MM.1S (cell line): ENCODE measurements around the gene CDC42EP5.

Experiments used
- DNase-seq: peaks from one replicate; pipeline ENCODE4 v3.0.0-alpha.2; 2015
- H2AFZ ChIP-seq: fragments of 300-600 bp; sonication (generic); 2 replicates; pipeline ENCODE4 v1.6.0; 2016; ENCODE audit warnings: antibody characterized with exemption, low read length
- H3F3A ChIP-seq: fragments of 300-600 bp; sonication (generic); 2 replicates; pipeline ENCODE4 v1.6.1; 2016; ENCODE audit warnings: mild to moderate bottlenecking, antibody characterized with exemption, low read length, moderate library complexity, mixed read lengths; ENCODE audit not compliant: insufficient read depth
- H3K27ac ChIP-seq: fragments of 300-600 bp; sonication (generic); 2 replicates; pipeline ENCODE4 v1.5.1; 2016; ENCODE audit warnings: mild to moderate bottlenecking, low read length
- H3K27me3 ChIP-seq: fragments of 300-600 bp; sonication (generic); replicated peaks from 2 replicates; pipeline ENCODE4 v1.6.0; 2016; ENCODE audit warnings: low read length; ENCODE audit not compliant: insufficient read depth
- H3K36me3 ChIP-seq: fragments of 300-600 bp; sonication (generic); replicated peaks from 2 replicates; pipeline ENCODE4 v1.6.1; 2016; ENCODE audit warnings: mild to moderate bottlenecking, low read length, mixed read lengths; ENCODE audit not compliant: insufficient read depth
- H3K4me1 ChIP-seq: fragments of 300-600 bp; sonication (generic); 2 replicates; pipeline ENCODE4 v1.6.1; 2016; ENCODE audit warnings: low read length, mixed read lengths
- H3K4me2 ChIP-seq: fragments of 300-600 bp; sonication (generic); 2 replicates; pipeline ENCODE4 v1.6.0; 2016; ENCODE audit warnings: low read depth, low read length
- H3K4me3 ChIP-seq: fragments of 300-600 bp; sonication (generic); 2 replicates; pipeline ENCODE4 v1.5.1; 2016; ENCODE audit warnings: low read length, mixed read lengths
- H3K79me2 ChIP-seq: fragments of 300-600 bp; sonication (generic); 2 replicates; pipeline ENCODE4 v1.6.1; 2016; ENCODE audit warnings: mixed run types, low read length, mixed read lengths
- H3K9ac ChIP-seq: fragments of 300-600 bp; sonication (generic); 2 replicates; pipeline ENCODE4 v1.6.1; 2016; ENCODE audit warnings: low read length, mixed read lengths
- H3K9me2 ChIP-seq: fragments of 300-600 bp; sonication (generic); replicated peaks from 2 replicates; pipeline ENCODE4 v1.6.1; 2016; ENCODE audit warnings: mild to moderate bottlenecking, low read length, mixed read lengths; ENCODE audit not compliant: insufficient read depth
- H3K9me3 ChIP-seq: fragments of 300-600 bp; sonication (generic); replicated peaks from 2 replicates; pipeline ENCODE4 v1.6.1; 2016; ENCODE audit warnings: mild to moderate bottlenecking, low read length, mixed read lengths; ENCODE audit not compliant: insufficient read depth
- H4K20me1 ChIP-seq: fragments of 300-600 bp; sonication (generic); 2 replicates; pipeline ENCODE4 v1.6.1; 2016; ENCODE audit warnings: mild to moderate bottlenecking, low read length, moderate library complexity, mixed read lengths; ENCODE audit not compliant: insufficient read depth
- CTCF ChIP-seq: fragments of 300-600 bp; sonication (generic); IDR thresholded peaks from 2 replicates; pipeline ENCODE4 v1.5.1; 2016; ENCODE audit warnings: antibody characterized with exemption, low read length, mixed read lengths
- EZH2 ChIP-seq: fragments of 300-600 bp; sonication (generic); optimal IDR thresholded peaks from 2 replicates; pipeline ENCODE3; 2017; ENCODE audit warnings: low read depth, mild to moderate bottlenecking, antibody characterized with exemption, low read length, mixed read lengths
- EZH2phosphoT487 ChIP-seq: fragments of 300-600 bp; sonication (generic); IDR thresholded peaks from 2 replicates; pipeline ENCODE4 v1.6.1; 2018; ENCODE audit warnings: antibody characterized with exemption, low read length

CDC42EP5 gene

GRCh38 chr19:54473071-54473891 lies at the start of gene CDC42EP5:
Gene CDC42EP5 (minus strand): TSS chr19:54473296. CDS start chr19:54465547, 7,749 bp downstream.
- Histone ChIP-seq H3K9me2 (no peaks in the 10 kb centered on the region), H3K9ac (no peak within 1 kb of the TSS), H3K4me1 (no peaks in the 10 kb centered on the region), H3K27me3 (peaks cover 86% of the 10 kb centered on the region), H4K20me1 (no peaks in the 10 kb centered on the region), H3K4me3 (no peak within 1 kb of the TSS), H3K36me3 (no peaks in the 10 kb centered on the region), H2AFZ (no peak within 1 kb of the TSS), H3K79me2 (no peaks in the 10 kb centered on the region), H3K4me2 (no peak within 1 kb of the TSS), H3K27ac (no peak within 1 kb of the TSS), H3F3A (no peaks in the 10 kb centered on the region), H3K9me3 (no peaks in the 10 kb centered on the region)
- no peak for DNase-seq
- TF ChIP-seq EZH2phosphoT487, result no peak
- no peak for TF ChIP-seq EZH2
- no peak for TF ChIP-seq CTCF

GRCh38 chr19:54521860-54522513 lies 48.9 kb upstream of the CDC42EP5 start:
- H3F3A ChIP-seq, result no peaks in the 10 kb centered on the region
- H3K9ac ChIP-seq, result no peak overlapping the region
- no peaks in the 10 kb centered on the region for H3K36me3 ChIP-seq
- H3K9me2 ChIP-seq, result no peaks in the 10 kb centered on the region
- 0 out of 2 replicates have a peak, but pooled peaks cover 3% of the 10 kb centered on the region for H3K4me1 ChIP-seq
- H3K79me2 ChIP-seq, result no peaks in the 10 kb centered on the region
- no peaks in the 10 kb centered on the region for H4K20me1 ChIP-seq
- TF ChIP-seq EZH2, result no peak
- no peak for TF ChIP-seq CTCF
- no peak for TF ChIP-seq EZH2phosphoT487
- no peak for DNase-seq
- H3K27ac ChIP-seq, result no peak overlapping the region
- H3K4me2 ChIP-seq, result no peak overlapping the region
- H3K4me3 ChIP-seq, result no peak overlapping the region
- peaks cover 75% of the 10 kb centered on the region for H3K27me3 ChIP-seq
- H3K9me3 ChIP-seq, result no peaks in the 10 kb centered on the region
- no peak overlapping the region for H2AFZ ChIP-seq

- Histone ChIP-seq H3K27me3 (peaks cover 70% of the 10 kb centered on the region), H3K4me1 (0 out of 2 replicates have a peak, but pooled peaks cover 3% of the 10 kb centered on the region), H2AFZ (no peak overlapping the region), H3K9me2 (no peaks in the 10 kb centered on the region), H3K9me3 (no peaks in the 10 kb centered on the region), H3K4me3 (no peak overlapping the region), H3K9ac (no peak overlapping the region), H4K20me1 (no peaks in the 10 kb centered on the region), H3F3A (no peaks in the 10 kb centered on the region), H3K79me2 (no peaks in the 10 kb centered on the region), H3K36me3 (no peaks in the 10 kb centered on the region), H3K27ac (no peak overlapping the region), H3K4me2 (no peak overlapping the region)
- TF ChIP-seq EZH2phosphoT487 (no peak), EZH2 (no peak)
- no peak for DNase-seq
Observed at GRCh38 chr19:54521022-54521859, 48.1 kb upstream of the CDC42EP5 start.
